Right renal cortex interstitium (tissue), 3 donors: ENCODE data around the gene CPM. TPM values are rescaled to one million over a fixed set of nuclear protein-coding genes. Genes with fewer than 3 reads are reported as not detected.
"Not testable (repeated sequence)": the region's sequence is repeated elsewhere in the genome, so short reads cannot be mapped to it uniquely, and the experiment has no call there.

ENCODE experiments used
- DNase-seq, 3 donors: peaks; one replicate each; pipeline ENCODE4 v3.0.0-alpha.2; 2013; ENCODE audit warnings: low read depth in 3 of 3, low spot score in 2 of 3
- polyA plus RNA-seq, 3 donors: library from polyadenylated mRNA; unstranded; fragments of 120-200 nt; gene quantifications; one replicate each; pipeline ENCODE4 v1.2.1, GENCODE V29; 2013; ENCODE audit not compliant: insufficient read length in 3 of 3

The CPM gene
- polyA plus RNA-seq, 3 donors = 25.4 to 29.3 (median 26.0) TPM

DNA sequence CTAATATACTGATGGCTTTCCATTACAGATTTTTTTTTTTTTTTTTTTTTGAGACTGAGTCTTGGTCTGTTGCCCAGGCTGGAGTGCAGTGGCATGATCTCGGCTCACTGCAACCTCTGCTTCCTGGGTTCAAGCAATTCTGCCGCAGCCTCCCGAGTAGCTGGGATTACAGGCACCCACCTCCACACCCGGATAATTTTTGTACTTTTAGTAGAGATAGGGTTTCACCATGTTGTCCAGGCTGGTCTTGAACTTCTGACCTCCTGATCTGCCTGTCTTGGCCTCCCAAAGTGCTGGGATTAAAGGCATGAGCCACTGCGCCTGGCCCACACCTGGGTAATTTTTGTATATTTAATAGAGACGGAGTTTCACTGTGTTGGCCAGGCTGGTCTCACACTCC is 121.4 kb downstream of the CPM start:
- DNase-seq = not testable (repeated sequence)

DNA sequence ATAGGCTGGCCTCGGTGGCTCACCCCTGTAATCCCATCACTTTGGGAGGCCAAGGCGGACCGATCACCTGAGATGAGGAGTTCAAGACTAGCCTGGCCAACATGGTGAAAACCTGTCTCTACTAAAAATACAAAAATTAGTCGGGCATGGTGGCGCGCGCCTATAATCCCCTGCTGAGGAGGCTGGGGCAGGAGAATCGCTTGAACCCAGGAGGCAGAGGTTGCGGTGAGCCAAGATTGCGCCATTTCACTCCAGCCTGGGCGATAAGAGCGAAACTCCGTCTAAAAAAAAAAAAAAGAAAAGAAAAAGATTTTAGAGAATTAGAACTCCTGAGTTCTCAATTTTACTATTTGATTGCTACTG is 123.0 kb downstream of the CPM start:
- DNase-seq = not testable (repeated sequence)

DNA sequence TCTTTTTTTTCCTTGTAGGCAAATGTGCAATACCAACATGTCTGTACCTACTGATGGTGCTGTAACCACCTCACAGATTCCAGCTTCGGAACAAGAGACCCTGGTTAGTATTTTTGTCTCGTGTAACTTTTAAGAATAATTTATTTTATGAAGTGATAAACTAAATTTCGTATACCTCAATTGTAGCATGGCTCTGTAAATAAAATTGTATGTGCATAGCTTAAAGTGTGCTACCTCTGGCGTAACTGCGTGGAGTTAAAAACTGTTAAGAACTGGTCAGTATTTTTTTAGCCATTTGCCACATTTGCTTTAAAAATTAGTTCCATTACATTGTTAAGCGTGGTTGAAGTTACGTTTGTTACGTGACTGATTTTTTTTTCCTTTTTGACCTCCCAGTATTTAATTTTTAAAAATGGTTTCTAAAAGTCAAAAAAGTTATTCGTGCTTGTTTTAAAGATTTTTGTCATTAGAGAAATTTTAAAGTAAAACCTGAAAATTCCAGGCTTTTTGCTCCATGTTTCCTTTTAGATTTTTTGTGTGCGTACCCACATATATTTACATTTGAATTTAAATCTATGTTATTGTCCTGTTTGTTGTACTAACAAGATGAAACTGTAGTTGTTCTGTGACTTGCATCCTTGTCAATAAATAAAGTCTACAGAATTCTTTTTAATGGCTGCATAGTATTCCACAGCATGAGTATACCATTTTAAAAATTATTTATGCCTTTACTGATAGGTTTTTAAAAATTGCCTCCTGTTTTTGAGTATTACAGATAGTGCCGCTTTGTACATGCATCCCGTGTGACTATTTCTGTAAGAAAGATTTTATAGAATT is 123.6 kb downstream of the CPM start:
- DNase-seq = no peak

DNA sequence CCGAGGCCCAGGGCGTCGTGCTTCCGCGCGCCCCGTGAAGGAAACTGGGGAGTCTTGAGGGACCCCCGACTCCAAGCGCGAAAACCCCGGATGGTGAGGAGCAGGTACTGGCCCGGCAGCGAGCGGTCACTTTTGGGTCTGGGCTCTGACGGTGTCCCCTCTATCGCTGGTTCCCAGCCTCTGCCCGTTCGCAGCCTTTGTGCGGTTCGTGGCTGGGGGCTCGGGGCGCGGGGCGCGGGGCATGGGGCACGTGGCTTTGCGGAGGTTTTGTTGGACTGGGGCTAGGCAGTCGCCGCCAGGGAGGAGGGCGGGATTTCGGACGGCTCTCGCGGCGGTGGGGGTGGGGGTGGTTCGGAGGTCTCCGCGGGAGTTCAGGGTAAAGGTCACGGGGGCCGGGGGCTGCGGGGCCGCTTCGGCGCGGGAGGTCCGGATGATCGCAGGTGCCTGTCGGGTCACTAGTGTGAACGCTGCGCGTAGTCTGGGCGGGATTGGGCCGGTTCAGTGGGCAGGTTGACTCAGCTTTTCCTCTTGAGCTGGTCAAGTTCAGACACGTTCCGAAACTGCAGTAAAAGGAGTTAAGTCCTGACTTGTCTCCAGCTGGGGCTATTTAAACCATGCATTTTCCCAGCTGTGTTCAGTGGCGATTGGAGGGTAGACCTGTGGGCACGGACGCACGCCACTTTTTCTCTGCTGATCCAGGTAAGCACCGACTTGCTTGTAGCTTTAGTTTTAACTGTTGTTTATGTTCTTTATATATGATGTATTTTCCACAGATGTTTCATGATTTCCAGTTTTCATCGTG is 124.4 kb downstream of the CPM start:
- peak in 2 of 3 donors; percentile 51 to 53 for DNase-seq

DNA sequence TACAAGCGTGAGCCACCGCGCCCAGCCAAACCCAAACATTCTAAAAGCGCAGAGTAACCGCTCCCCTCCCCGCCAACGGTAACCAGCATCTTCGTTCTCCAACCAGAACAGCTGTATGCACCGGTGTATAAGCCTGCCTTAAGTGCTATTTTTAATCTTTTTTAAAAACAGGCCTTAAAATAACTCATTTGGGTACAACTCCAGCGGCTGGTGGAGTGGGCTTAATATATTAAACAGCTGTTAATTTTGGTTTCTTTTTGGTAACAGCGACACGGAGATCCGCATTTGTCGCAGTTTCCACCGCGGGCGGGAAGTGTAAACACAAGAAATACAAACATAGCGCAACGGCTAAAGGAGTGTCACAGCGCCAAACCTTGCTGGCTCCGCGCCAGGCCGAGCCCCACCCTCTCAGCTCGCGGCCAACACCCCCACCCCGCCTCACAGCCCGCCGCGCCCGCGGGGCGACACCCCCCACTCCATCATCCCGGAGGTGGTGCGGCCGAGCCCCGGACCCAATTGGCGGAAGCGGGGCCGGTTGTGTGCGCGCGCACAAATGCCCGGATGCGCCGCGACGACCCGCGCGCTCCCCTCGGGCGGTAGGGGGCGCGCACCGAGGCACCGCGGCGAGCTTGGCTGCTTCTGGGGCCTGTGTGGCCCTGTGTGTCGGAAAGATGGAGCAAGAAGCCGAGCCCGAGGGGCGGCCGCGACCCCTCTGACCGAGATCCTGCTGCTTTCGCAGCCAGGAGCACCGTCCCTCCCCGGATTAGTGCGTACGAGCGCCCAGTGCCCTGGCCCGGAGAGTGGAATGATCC is 125.2 kb downstream of the CPM start, which contains the start of gene MDM2:
Gene MDM2 (plus strand): TSS at position 602 of the 812 bp plus-strand sequence. CDS start 301 bp downstream, outside the sequence.
- DNase-seq = peak; percentile 72 to 85 (median 80)

DNA sequence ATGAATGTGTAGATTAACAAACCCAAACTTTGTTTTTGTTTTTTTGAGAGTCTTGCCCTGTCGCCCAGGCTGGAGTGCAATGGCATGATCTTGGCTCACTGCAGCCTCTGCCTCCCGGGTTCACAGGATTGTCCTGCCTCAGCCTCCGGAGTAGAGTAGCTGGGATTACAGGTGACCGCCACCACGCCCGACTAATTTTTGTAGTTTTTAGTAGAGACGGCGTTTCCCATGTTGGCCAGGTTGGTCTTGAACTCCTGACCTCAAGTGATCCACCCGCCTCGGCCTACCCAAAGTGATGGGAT is 125.7 kb downstream of the CPM start:
- not testable (repeated sequence) for DNase-seq

DNA sequence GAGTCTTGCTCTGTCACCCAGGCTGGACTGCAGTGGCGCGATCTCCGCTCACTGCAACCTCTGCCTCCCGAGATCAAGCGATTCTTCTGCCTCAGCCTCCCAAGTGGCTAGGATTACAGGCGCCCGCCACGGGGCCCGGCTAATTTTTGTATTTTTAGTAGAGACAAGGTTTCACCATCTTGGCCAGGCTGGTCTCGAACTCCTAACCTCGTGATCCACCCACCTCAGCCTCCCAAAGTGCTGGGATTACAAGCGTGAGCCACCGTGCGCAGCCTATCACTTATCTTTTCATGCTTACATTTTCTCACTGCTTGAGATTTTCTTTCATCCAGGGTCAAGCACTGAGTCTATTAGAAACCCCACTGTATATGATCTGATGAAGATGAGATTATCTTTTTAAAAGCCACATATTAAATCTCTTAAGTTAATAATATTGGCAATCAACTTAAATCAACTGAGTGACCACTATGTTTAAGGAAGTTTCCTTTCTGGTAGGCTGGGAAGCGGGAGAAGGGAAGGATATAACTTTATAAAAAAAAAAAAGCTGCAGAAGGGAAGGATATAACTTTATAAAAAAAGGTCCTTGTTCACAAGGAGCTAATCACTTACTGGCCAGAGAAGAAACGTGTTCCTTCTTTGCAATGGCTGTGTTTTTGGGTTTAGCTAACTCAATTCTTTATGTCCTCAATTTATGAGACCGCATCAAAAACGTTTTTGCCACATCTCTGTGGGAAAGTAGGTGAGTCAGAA is 126.3 kb downstream of the CPM start:
- DNase-seq = no peak

DNA sequence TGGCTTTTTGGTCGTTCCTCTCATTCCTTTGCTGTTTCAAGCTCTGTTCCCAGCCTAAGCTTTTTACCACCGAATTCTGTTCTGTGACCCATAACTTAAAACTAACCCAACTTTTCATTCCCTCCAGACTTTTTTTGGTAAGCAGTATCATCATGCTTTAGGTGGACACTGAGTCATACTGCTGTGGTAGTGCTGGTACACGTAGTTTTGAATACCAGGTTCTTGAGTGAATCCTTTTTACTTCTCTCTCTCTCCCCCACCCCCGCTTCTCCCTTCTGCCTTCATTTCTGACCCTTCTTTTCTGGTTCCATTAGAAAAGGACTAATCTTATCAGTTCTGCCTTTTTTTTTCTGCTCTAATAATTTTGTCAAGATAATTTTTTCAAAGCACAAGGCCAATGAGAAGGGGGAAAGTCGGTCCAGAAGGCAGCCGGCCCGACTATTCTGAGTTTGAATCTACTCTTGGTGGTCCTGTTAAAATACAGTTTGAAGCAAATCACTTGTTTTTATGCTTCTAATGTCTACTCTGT is 127.3 kb downstream of the CPM start:
- DNase-seq = no peak

DNA sequence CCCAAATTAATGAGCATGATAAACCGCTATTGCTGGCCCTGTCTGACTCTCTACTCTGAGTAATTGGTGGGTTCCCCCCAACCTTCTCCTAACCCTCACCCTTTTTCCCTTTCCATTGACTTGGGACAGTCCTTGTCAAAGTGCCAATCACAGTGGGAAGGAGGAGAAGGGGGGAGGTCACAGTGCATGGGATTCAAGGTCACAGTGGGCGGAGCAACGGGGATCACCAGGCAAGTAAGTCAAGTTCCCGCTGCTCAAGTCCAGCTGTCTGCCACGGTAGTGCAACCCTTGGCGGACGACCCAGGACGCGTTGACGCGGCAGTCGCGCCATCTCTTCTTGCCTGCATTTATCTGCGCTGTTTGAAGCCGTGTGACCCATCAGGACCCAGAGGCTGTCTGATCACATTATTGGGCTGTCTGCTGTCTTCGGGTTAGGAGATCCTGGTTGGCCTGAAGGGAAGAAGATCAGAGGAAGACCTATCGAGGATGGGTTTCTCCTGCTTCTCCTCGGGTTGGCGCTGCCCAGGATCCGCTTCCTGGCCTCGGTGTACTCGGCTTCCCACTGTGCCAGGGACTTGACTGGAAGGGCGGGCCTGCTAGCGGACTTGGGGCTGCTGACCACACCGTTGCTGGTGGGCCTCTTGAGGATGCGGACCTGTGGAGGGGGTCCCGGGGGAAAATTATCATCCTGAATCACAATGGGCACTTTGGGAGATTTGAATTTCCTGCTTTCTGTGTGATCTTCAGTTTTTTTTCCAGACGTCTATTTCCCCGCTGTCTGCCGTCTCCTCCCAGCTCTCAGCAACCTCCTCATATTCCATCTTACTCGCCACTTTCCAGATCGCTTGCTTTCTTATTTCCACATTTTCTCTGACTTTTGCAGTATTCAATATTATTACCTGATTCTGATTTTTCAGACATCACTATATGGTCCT is 128.0 kb downstream of the CPM start:
- no peak for DNase-seq

DNA sequence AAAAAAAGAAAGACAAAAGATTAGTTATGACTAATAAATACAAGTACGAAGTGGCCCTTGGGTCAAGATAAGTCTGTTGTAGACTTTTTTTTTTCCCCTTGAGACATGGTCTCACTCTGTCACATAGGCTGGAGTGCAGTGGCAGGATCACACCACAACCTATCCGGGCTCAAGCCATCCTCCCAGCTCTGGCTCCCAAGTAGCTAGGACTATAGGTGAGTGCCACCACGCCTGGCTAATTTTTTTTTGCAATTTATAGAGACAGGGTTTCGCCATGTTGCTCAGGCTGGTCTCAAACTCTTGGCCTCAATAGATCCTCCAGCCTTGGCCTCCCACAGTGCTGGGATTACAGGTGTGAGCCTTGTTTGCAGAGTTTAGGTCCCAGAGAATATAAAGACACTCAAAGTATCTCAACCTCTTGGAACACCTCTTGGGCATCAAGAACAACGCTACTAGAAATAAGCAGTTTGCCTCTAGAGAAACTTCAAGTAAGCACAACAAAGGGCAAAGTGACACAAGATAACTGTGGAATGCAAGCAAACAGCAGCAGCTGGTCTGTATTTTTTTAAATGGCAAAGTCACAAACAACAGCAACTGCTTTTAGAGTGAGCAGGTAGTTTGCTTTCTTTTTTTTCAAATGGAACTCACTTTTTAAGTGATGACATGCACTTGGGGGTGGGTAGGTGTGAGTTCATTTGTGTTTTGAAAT is 128.9 kb downstream of the CPM start:
- no peak for DNase-seq

DNA sequence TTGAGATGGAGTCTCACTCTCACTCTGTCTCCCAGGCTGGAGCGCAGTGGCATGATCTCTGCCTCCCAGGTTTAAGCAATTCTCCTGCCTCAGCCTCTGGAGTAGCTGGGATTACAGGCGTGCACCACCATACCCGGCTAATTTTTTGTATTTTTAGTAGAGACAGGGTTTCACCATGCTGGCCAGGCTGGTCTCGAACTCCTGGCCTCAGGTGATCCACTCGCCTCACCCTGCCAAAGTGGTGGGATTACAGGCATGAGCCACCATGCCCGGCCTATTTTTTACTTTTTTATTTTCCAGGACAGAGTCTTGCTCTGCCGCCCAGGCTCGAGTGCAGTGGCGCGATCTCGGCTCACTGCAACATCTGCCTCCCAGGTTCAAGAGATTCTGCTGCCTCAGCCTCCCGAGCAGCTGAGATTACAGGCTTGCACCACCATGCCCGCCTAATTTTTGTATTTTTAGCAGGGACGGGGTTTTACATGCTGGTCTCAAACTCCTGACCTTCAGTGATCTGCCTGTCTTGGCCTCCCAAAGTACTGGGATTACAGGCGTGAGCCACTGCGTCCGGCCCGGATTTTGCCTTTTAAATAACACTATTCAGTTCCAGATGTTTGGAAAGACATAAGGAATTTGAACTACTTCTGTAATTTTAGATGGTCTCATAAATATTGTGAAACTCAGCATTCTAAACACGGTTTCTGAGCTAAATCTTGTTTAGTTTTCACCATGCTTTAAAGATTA is 129.9 kb downstream of the CPM start:
- not testable (repeated sequence) for DNase-seq

DNA sequence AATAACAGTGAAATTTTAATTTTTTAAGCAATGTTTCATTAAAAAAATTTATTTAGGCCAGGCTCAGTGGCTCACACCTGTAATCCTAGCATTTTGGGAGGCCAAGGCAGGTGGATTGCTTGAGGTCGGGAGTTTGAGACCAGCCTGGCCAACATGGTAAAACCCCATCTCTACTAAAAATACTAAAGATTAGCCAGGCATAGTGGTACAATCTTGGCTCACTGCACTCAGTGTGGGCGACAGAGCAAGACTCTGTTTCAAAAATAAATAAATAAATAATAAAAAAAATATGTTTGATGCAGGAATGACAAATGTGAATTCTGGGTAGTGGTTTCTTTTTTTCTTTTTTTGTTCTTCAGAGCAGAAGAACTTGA is 130.6 kb downstream of the CPM start:
- DNase-seq = not testable (repeated sequence)

Other genes starting within 250 kb of the CPM start
- gene NUP107, start 246.2 kb downstream of the CPM start, polyA plus RNA-seq = 10 to 100 TPM; 69.3 to 79.3 (median 74.7) TPM
- gene SLC35E3, start 187.0 kb downstream of the CPM start, polyA plus RNA-seq = 10 to 100 TPM; 15.7 to 17.9 (median 17.1) TPM
- gene MDM2, start 125.0 kb downstream of the CPM start, polyA plus RNA-seq = 10 to 100 TPM; 54.9 to 60.3 (median 59.5) TPM